GM19438 (cell line): ENCODE data around the gene CDC34.

Experiments used
- ATAC-seq: cut with Tn5 transposase; IDR thresholded peaks from one replicate; pipeline ENCODE4 v1.9.1; 2021; ENCODE audit warnings: low read depth; ENCODE audit not compliant: unreplicated experiment

CDC34 gene

DNA sequence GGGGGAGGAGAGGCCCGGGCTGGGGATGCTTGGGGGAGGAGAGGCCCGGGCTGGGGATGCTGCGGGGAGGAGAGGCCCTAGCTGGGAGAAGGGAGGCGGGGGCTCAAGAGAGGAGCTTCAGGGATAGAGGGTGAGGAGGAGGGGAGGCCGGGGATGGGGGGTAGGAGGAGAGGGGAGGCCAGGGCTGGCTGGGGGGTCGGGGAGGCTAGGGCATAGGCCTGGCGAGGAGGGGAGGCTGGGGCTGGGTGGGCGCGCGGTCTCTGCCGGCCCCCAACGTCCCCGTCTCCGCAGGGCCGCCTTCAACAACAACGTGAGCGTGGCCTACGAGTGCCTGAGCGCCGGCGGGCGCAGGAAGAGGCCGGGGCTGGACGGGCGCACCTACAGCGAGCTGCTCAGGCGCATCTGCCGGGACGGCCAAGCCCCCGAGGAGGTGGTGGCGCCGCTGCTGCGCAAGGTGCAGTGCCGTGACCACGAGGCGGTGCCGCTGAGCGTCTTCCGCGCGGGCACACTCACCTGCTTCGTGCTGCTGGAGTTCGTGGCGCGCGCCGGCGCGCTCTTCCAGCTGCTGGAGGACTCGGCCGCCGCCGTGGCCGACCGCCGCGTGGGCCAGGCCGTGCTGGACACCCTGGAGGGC, 12.8 kb upstream of the CDC34 start:
- ATAC-seq = no peak

DNA sequence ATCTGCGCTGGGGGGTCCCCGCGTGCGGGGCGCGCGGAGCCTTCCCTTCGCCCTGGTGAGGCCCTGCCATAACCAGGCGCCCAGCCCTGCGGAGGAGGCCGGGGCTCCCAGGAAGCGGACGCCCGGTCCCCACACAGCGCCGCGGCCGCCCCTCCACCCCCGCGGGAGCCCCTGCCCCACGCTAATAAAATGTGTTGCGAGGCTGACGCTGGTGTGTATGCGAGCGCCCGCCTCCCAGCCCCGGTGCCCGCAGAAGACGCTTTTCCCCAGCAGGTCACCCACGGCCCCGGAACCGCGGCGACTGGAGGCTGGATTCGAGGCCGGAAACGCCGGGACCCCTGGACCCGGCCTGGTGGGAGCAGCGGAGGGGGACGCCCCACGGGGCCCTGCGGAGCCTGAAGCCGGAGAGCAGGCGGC, 12.1 kb upstream of the CDC34 start:
- no peak for ATAC-seq

DNA sequence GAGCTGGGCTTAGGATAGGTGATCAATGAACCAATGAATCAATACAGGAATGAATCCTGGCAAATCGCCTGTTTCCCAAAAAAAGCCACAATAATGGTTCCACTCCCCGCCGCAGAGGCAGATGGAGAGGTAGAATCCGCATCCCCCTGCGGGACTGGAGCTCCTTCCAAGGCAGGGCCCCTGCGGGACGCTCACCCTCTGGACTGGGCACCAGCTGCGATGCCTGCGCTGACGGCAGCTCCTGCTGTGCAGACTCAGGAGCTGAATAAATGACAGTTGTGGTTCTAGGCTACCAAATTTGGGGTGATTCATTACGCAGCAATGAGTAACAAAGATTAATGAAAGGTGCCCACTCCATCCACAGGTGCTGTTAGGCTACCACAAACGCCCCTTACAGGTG, 8.8 kb upstream of the CDC34 start:
- ATAC-seq = no peak

DNA sequence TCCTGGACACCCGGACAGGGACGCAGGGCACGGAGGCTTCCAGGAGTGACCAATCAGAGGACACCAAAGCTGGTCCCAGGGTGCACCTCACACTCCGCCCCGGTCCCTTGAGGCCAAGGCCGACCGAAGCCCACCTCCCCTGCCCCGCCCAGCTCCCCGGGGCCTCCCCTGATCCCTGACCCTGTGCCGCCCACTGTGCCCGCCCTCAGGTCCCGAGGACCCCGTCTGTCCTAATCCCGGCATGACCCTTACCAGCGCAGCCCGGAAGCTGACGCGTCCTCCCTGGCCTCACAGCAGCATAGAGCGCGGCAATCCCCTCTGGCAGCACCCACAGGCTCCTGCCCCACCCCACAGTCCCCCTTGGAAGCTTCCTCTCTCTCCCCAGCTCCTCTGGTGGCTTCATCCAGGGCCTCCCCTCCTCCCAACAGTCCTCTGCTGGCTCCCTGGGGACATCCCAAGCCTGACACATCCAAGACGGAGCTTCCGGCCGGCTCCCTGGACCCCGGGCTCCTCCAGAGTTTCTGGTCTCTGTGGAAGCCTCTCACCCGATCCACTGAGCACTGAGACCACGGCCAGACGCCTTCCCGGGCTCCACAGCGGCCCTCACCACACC, 7.4 kb upstream of the CDC34 start:
- no peak for ATAC-seq

DNA sequence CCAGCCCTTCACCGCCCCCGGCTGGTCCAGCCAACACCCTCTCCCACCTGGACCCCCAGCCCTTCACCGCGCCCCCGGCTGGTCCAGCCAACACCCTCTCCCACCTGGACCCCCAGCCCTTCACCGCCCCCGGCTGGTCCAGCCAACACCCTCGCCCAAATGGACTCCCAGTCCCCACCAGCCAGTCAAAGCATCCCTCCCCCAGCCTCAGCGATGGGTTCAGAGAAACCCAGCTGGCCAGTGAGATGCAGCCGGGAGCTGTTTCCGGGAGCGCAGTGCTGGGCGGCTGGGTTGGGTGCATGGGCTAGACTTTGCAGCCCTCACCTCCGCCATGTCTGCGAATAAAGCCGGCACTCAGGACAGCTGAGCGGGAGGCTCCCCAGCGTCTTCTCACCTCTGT, 6.5 kb upstream of the CDC34 start:
- ATAC-seq = no peak

- no peak for ATAC-seq
Observed at GRCh38 chr19:525857-526419, 5.6 kb upstream of the CDC34 start.

- no peak for ATAC-seq
Observed at GRCh38 chr19:530134-531008, 1.2 kb upstream of the CDC34 start.

GRCh38 chr19:531009-531752, 379 bp upstream of the CDC34 start:
- peak; percentile 58 for ATAC-seq

DNA sequence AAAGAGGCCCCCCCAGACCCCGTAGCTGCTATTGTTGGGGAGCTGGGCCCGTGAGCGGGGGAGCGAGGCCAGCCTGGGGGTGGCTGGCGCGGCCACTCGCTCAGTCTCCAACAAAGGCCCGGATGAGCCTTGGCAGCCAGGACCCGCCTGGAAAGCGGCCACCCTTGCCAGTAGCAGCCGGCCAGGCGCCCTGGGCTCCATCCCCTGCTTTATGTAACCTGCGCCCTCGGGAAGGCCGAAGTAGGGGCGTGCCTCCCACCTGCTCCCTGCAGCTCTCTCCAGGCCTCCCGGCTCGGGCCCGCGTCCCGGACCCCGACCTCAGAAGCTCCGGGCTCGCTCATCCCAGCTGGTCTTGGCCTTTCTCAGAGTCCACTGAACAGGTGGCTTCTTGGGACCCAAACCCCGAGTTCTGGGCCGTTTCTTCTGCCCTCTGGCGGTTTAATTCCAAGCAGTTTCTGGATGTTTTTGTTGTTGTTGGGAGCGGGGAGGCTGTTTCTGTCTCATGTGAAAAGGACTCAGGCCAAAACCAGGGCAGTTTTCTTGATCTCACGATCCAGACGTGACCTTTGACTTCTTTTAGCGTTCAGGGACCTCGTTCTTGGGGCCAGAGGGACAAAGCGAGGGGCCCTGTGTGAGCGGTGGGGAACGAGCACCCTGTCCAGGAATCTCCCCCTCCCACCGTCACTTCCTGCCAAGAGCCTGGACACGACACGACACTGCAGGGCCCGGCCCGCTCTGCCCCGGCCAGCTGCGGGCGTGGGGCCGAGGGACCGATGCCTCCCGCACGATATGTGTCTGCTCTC, 1.2 kb downstream of the CDC34 start:
- ATAC-seq = no peak

GRCh38 chr19:533364-534058, 2.0 kb downstream of the CDC34 start:
- ATAC-seq = no peak

GRCh38 chr19:534088-534487, 2.5 kb downstream of the CDC34 start:
- ATAC-seq = no peak

- no peak for ATAC-seq
Observed at GRCh38 chr19:535017-535835, 3.7 kb downstream of the CDC34 start.

DNA sequence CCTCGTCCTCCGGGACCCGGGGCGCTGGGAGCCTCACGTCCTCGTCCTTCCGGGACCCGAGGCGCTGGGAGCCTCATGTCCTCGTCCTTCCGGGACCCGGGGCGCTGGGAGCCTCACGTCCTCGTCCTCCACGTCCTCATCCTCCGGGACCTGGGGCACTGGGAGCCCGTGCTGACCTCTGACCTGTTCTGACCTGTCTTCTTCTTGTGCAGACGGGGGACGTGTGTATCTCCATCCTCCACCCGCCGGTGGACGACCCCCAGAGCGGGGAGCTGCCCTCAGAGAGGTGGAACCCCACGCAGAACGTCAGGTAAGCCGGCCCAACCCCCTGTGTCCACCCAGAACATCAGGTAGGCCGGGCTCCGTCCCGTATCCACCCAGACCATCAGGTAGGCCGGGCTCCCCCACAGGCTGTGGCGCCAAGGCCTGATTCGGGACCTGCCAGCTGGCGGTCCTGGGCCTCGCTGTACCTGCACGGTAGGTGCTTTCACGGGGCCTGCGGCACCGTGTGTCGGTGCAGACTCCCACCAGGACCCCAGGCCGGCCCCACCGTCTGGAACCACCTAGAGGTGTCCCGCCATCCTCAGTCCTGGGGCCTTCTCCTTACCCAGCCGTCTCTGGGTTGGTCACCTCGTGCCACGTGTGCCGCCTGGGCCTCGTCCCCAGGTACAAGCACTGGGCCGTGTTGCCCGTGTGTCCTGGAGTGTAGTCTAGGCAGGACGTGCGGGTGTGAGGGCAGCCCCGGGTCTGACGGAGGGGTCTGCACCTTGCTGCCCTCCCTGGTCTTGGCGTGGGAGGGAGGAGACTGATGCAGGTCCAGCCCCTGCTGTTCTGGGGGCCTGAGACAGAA, 4.7 kb downstream of the CDC34 start:
- ATAC-seq = no peak

DNA sequence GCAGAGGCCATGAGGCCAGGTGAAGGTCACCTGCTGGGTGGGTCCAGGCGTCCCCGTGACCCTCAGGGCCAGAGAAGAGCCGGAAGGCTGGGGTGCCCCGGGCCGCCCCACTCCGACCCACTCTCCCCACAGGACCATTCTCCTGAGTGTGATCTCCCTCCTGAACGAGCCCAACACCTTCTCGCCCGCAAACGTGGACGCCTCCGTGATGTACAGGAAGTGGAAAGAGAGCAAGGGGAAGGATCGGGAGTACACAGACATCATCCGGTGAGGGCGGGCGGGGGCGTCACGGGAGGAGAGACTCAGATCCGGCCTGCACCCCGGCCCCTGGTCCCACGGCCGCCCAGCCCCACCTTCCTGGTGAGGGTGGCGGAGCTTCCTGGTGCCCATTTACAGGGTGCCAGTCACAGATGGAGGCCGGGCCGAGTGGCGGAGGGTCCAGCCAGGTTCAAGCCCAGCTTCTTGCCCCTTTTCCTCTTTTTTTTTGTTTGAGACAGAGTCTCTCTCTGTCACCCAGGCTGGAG, 5.4 kb downstream of the CDC34 start:
- ATAC-seq = no peak

GRCh38 chr19:538641-539428, 7.3 kb downstream of the CDC34 start:
- ATAC-seq = no peak

GRCh38 chr19:539429-540030, 8.0 kb downstream of the CDC34 start:
- ATAC-seq = no peak
